Adrenal gland (tissue), 5 donors: ENCODE results near the gene TAS2R19.

Source experiments
- CTCF ChIP-seq, 6 experiments: fragments of 450-650 bp in 4 of 6; fragments of 200-600 bp in 2 of 6; sonication (generic) in 1 of 6; IDR thresholded peaks; 1 replicate in 5 of 6; 2 replicates in 1 of 6; pipeline versions ENCODE4 v1.5.1 to v1.8.0; 2016 to 2021; ENCODE audit warnings: antibody characterized with exemption in 6 of 6, mild to moderate bottlenecking in 2 of 6, moderate library complexity in 1 of 6
- POLR2A ChIP-seq, 2 donors: fragments of 450-650 bp; IDR thresholded peaks; one replicate each; pipeline ENCODE4 v1.6.1; 2017; ENCODE audit warnings: antibody characterized with exemption in 2 of 2, mild to moderate bottlenecking in 2 of 2, moderate library complexity in 1 of 2
- donor health status: DM: no; HTN: no; CAD: no.

- no peak for TF ChIP-seq CTCF (IDR thresholded peaks at IDR 0.05)
- no peak for TF ChIP-seq POLR2A (IDR thresholded peaks at IDR 0.05)
Measured at GRCh38 chr12:10998204-10998603, 24.2 kb downstream of the TAS2R19 start, which contains the start of gene TAS2R20.
